BLaER1 treated with 17β-estradiol and CSF1 and Interleukin-3, amounts not matched to agents 10 nM and 100 nM (cell line): Measurements from ENCODE around the gene EYS.
"Not testable (repeated sequence)": the region's sequence is repeated elsewhere in the genome, so short reads cannot be mapped to it uniquely, and the experiment has no call there.

Source experiments
- H3K27ac ChIP-seq, 11 experiments: shearing (Covaris generic); formaldehyde crosslinking; 2 replicates each; pipeline ENCODE4 v1.8.1; 2022
- H3K27me3 ChIP-seq, 11 experiments: shearing (Covaris generic); formaldehyde crosslinking; 2 replicates each; pipeline ENCODE4 v1.8.1; 2022
- H3K36me3 ChIP-seq, 11 experiments: shearing (Covaris generic); formaldehyde crosslinking; 2 replicates each; pipeline ENCODE4 v1.8.1; 2022
- H3K4me1 ChIP-seq, 10 experiments: shearing (Covaris generic); formaldehyde crosslinking; 2 replicates each; pipeline ENCODE4 v1.8.1; 2022
- H3K4me2 ChIP-seq, 11 experiments: shearing (Covaris generic); formaldehyde crosslinking; 2 replicates each; pipeline ENCODE4 v1.8.1; 2022
- H3K4me3 ChIP-seq, 10 experiments: shearing (Covaris generic); formaldehyde crosslinking; 2 replicates each; pipeline ENCODE4 v1.8.1; 2022
- H3K9ac ChIP-seq, 11 experiments: shearing (Covaris generic); formaldehyde crosslinking; 2 replicates each; pipeline ENCODE4 v1.8.1; 2022
- H3K9me3 ChIP-seq, 11 experiments: shearing (Covaris generic); formaldehyde crosslinking; replicated peaks in 1 of 11; 2 replicates each; pipeline ENCODE4 v1.8.1; 2022
- H4K20me1 ChIP-seq, 11 experiments: shearing (Covaris generic); formaldehyde crosslinking; 2 replicates each; pipeline ENCODE4 v1.8.1; 2022
- Cebpa-rat ChIP-seq, 11 experiments: shearing (Covaris generic); IDR thresholded peaks; 2 replicates each; pipeline ENCODE4 v1.8.1; 2022

The EYS gene

GRCh38 chr6:64486578-64487351 lies 1220.3 kb downstream of the EYS start:
- TF ChIP-seq Cebpa-rat (IDR thresholded peaks at IDR 0.05): no peak
- Histone ChIP-seq H3K27me3 (no peaks in the 10 kb centered on the region), H3K27ac (no peak overlapping the region), H3K9ac (no peak overlapping the region), H3K4me1 (0 out of 20 replicates have a peak, but pooled peaks cover 0 to 3% (median 0%) of the 10 kb centered on the region in 10 experiments), H3K4me3 (no peak overlapping the region), H4K20me1 (no peaks in the 10 kb centered on the region), H3K36me3 (no peaks in the 10 kb centered on the region), H3K4me2 (no peak overlapping the region), H3K9me3 (no peaks in the 10 kb centered on the region)

GRCh38 chr6:64483956-64484499 lies 1223.0 kb downstream of the EYS start:
- Histone ChIP-seq H3K4me1 (0 out of 20 replicates have a peak, but pooled peaks cover 0 to 3% (median 0%) of the 10 kb centered on the region in 10 experiments), H3K36me3 (no peaks in the 10 kb centered on the region), H3K4me3 (no peak overlapping the region), H3K9ac (no peak overlapping the region), H3K4me2 (no peak overlapping the region), H3K27ac (no peak overlapping the region), H3K27me3 (no peaks in the 10 kb centered on the region), H4K20me1 (no peaks in the 10 kb centered on the region), H3K9me3 (no peaks in the 10 kb centered on the region)
- TF ChIP-seq Cebpa-rat (IDR thresholded peaks at IDR 0.05): no peak

GRCh38 chr6:64482631-64483030 lies 1224.4 kb downstream of the EYS start:
- TF ChIP-seq Cebpa-rat (IDR thresholded peaks at IDR 0.05): no peak
- H3K9me3 ChIP-seq: no peaks in the 10 kb centered on the region
- H3K36me3 ChIP-seq: no peaks in the 10 kb centered on the region
- no peaks in the 10 kb centered on the region for H4K20me1 ChIP-seq
- no peaks in the 10 kb centered on the region for H3K27me3 ChIP-seq
- H3K4me3 ChIP-seq: no peak overlapping the region
- no peak overlapping the region for H3K4me2 ChIP-seq
- no peak overlapping the region for H3K27ac ChIP-seq
- H3K9ac ChIP-seq: no peak overlapping the region
- 0 out of 20 replicates have a peak, but pooled peaks cover 0 to 3% (median 0%) of the 10 kb centered on the region in 10 experiments for H3K4me1 ChIP-seq

GRCh38 chr6:64479134-64479533 lies 1227.9 kb downstream of the EYS start:
- no peak for TF ChIP-seq Cebpa-rat (IDR thresholded peaks at IDR 0.05)
- H3K9ac ChIP-seq: no peak overlapping the region

GRCh38 chr6:64477391-64477790 lies 1229.6 kb downstream of the EYS start:
- no peak overlapping the region for H3K4me3 ChIP-seq
- H3K9ac ChIP-seq: no peak overlapping the region
- no peaks in the 10 kb centered on the region for H3K27me3 ChIP-seq
- H3K36me3 ChIP-seq: no peaks in the 10 kb centered on the region
- H3K9me3 ChIP-seq: no peaks in the 10 kb centered on the region
- no peak for TF ChIP-seq Cebpa-rat (IDR thresholded peaks at IDR 0.05)
- no peaks in the 10 kb centered on the region for H3K4me1 ChIP-seq
- no peak overlapping the region for H3K4me2 ChIP-seq
- no peak overlapping the region for H3K27ac ChIP-seq
- no peaks in the 10 kb centered on the region for H4K20me1 ChIP-seq

More at GRCh38 chr6:64479134-64479533, 1227.9 kb downstream of the EYS start:
- H3K4me1 ChIP-seq: 0 out of 20 replicates have a peak, but pooled peaks cover 0 to 3% (median 0%) of the 10 kb centered on the region in 10 experiments
- no peak overlapping the region for H3K4me2 ChIP-seq
- H3K27ac ChIP-seq: no peak overlapping the region
- no peaks in the 10 kb centered on the region for H3K9me3 ChIP-seq
- H3K27me3 ChIP-seq: no peaks in the 10 kb centered on the region
- no peak overlapping the region for H3K4me3 ChIP-seq
- no peaks in the 10 kb centered on the region for H4K20me1 ChIP-seq
- no peaks in the 10 kb centered on the region for H3K36me3 ChIP-seq

- no peaks in the 10 kb centered on the region for H3K36me3 ChIP-seq
- H4K20me1 ChIP-seq: no peaks in the 10 kb centered on the region
- no peaks in the 10 kb centered on the region for H3K4me1 ChIP-seq
- TF ChIP-seq Cebpa-rat (IDR thresholded peaks at IDR 0.05): no peak
- no peak overlapping the region for H3K4me2 ChIP-seq
- H3K27me3 ChIP-seq: no peaks in the 10 kb centered on the region
- no peak overlapping the region for H3K27ac ChIP-seq
- no peak overlapping the region for H3K4me3 ChIP-seq
- H3K9me3 ChIP-seq: no peaks in the 10 kb centered on the region
- H3K9ac ChIP-seq: no peak overlapping the region
Measured at GRCh38 chr6:64476935-64477334, 1230.1 kb downstream of the EYS start.

GRCh38 chr6:64469405-64469804 lies 1237.6 kb downstream of the EYS start:
- H3K4me1 ChIP-seq, H3K36me3 ChIP-seq, H4K20me1 ChIP-seq, H3K27me3 ChIP-seq, H3K4me2 ChIP-seq, H3K4me3 ChIP-seq, H3K27ac ChIP-seq, H3K9ac ChIP-seq: not testable (repeated sequence)
- H3K9me3 ChIP-seq: peaks cover 9 to 23% (median 16%) of the 10 kb centered on the region in 11 experiments; a peak in 18 of 22 replicates

- H3K9ac ChIP-seq: no peak overlapping the region
- no peaks in the 10 kb centered on the region for H3K4me1 ChIP-seq
- H4K20me1 ChIP-seq: no peaks in the 10 kb centered on the region
- no peaks in the 10 kb centered on the region for H3K27me3 ChIP-seq
- no peaks in the 10 kb centered on the region for H3K36me3 ChIP-seq
- TF ChIP-seq Cebpa-rat (IDR thresholded peaks at IDR 0.05): no peak
- no peak overlapping the region for H3K4me2 ChIP-seq
- H3K9me3 ChIP-seq: peaks cover 9 to 23% (median 16%) of the 10 kb centered on the region in 11 experiments; a peak in 18 of 22 replicates
- no peak overlapping the region for H3K27ac ChIP-seq
- H3K4me3 ChIP-seq: no peak overlapping the region
Measured at GRCh38 chr6:64467656-64468055, 1239.4 kb downstream of the EYS start.

GRCh38 chr6:64459411-64459944 lies 1247.5 kb downstream of the EYS start:
- no peak for TF ChIP-seq Cebpa-rat (IDR thresholded peaks at IDR 0.05)
- H3K4me2 ChIP-seq: peak overlapping the region in 2 of 11 experiments; percentile 5 to 25; a peak in 2 of 22 replicates
- no peak overlapping the region for H3K9ac ChIP-seq
- no peak overlapping the region for H3K4me3 ChIP-seq
- H3K27me3 ChIP-seq: no peaks in the 10 kb centered on the region
- peaks cover 0 to 4% (median 0%) of the 10 kb centered on the region in 11 experiments; a peak in 1 of 22 replicates for H3K9me3 ChIP-seq
- no peaks in the 10 kb centered on the region for H3K36me3 ChIP-seq
- H3K4me1 ChIP-seq: peaks cover 0 to 20% (median 9%) of the 10 kb centered on the region in 10 experiments; a peak in 12 of 20 replicates
- no peaks in the 10 kb centered on the region for H4K20me1 ChIP-seq
- H3K27ac ChIP-seq: no peak overlapping the region

GRCh38 chr6:64448101-64448500 lies 1258.9 kb downstream of the EYS start:
- not testable (repeated sequence) for H4K20me1 ChIP-seq, H3K4me3 ChIP-seq, H3K27me3 ChIP-seq, H3K9me3 ChIP-seq, H3K4me2 ChIP-seq, H3K27ac ChIP-seq, H3K4me1 ChIP-seq, H3K9ac ChIP-seq, H3K36me3 ChIP-seq
